Muscle layer of duodenum (tissue), 2 donors: ENCODE data around the gene CNR2.

ENCODE experiments used
- H3K27ac ChIP-seq: one replicate; pipeline ENCODE4 v1.7.0; 2013; ENCODE audit warnings: mild to moderate bottlenecking, low read length
- H3K27me3 ChIP-seq: one replicate; pipeline ENCODE4 v1.7.0; 2013; ENCODE audit warnings: low read depth, mild to moderate bottlenecking, control low read depth, low read length
- H3K36me3 ChIP-seq, 2 donors: one replicate each; pipeline ENCODE4 v1.7.0; 2013; ENCODE audit warnings: low read length in 2 of 2, control low read depth in 1 of 2, mild to moderate bottlenecking in 1 of 2; ENCODE audit not compliant: insufficient read depth in 2 of 2, control insufficient read depth in 1 of 2
- H3K4me1 ChIP-seq, 2 donors: one replicate each; pipeline ENCODE4 v1.7.0; 2013; ENCODE audit warnings: low read length in 2 of 2, mild to moderate bottlenecking in 2 of 2, control low read depth in 1 of 2, moderate library complexity in 1 of 2; ENCODE audit not compliant: insufficient read depth in 2 of 2, control insufficient read depth in 1 of 2
- H3K4me3 ChIP-seq, 2 donors: one replicate each; pipeline ENCODE4 v1.7.0; 2013; ENCODE audit warnings: low read length in 2 of 2, low read depth in 1 of 2, mild to moderate bottlenecking in 1 of 2
- H3K9me3 ChIP-seq, 2 donors: one replicate each; pipeline ENCODE4 v1.7.0; 2013; ENCODE audit warnings: low read length in 2 of 2, control low read depth in 1 of 2, mild to moderate bottlenecking in 1 of 2; ENCODE audit not compliant: control insufficient read depth in 1 of 2
- donor health status: healthy.

The CNR2 gene

GRCh38 chr1:23930861-23931490 lies 17.8 kb upstream of the CNR2 start:
- Histone ChIP-seq H3K27ac (peak overlapping the region; percentile 10), H3K9me3 (no peaks in the 10 kb centered on the region), H3K36me3 (no peaks in the 10 kb centered on the region), H3K27me3 (no peaks in the 10 kb centered on the region), H3K4me3 (no peak overlapping the region), H3K4me1 (no peaks in the 10 kb centered on the region)

- Histone ChIP-seq H3K4me1 (no peaks in the 10 kb centered on the region), H3K4me3 (no peak overlapping the region), H3K9me3 (no peaks in the 10 kb centered on the region), H3K36me3 (no peaks in the 10 kb centered on the region), H3K27me3 (no peaks in the 10 kb centered on the region), H3K27ac (no peak overlapping the region)
Observed at GRCh38 chr1:23930270-23930669, 17.1 kb upstream of the CNR2 start.

GRCh38 chr1:23928789-23929188 lies 15.6 kb upstream of the CNR2 start:
- H3K4me3 ChIP-seq, result no peak overlapping the region
- no peaks in the 10 kb centered on the region for H3K27me3 ChIP-seq
- no peaks in the 10 kb centered on the region for H3K36me3 ChIP-seq
- no peak overlapping the region for H3K27ac ChIP-seq
- H3K9me3 ChIP-seq, result no peaks in the 10 kb centered on the region
- H3K4me1 ChIP-seq, result no peaks in the 10 kb centered on the region

- no peaks in the 10 kb centered on the region for H3K36me3 ChIP-seq
- no peak overlapping the region for H3K4me3 ChIP-seq
- no peaks in the 10 kb centered on the region for H3K9me3 ChIP-seq
- no peaks in the 10 kb centered on the region for H3K4me1 ChIP-seq
- H3K27ac ChIP-seq, result no peak overlapping the region
- H3K27me3 ChIP-seq, result no peaks in the 10 kb centered on the region
Observed at GRCh38 chr1:23927097-23927496, 13.9 kb upstream of the CNR2 start.

- Histone ChIP-seq H3K36me3 (no peaks in the 10 kb centered on the region), H3K9me3 (no peaks in the 10 kb centered on the region), H3K27ac (no peak overlapping the region), H3K4me1 (peaks cover 0 to 6% of the 10 kb centered on the region in 2 donors), H3K27me3 (no peaks in the 10 kb centered on the region), H3K4me3 (no peak overlapping the region)
Observed at GRCh38 chr1:23925279-23925678, 12.1 kb upstream of the CNR2 start.

GRCh38 chr1:23924601-23925000 lies 11.4 kb upstream of the CNR2 start:
- Histone ChIP-seq H3K4me3 (no peak overlapping the region), H3K9me3 (no peaks in the 10 kb centered on the region), H3K27ac (no peak overlapping the region), H3K27me3 (no peaks in the 10 kb centered on the region), H3K36me3 (no peaks in the 10 kb centered on the region), H3K4me1 (peaks cover 0 to 12% of the 10 kb centered on the region in 2 donors)

- Histone ChIP-seq H3K4me1 (peaks cover 0 to 12% of the 10 kb centered on the region in 2 donors), H3K27me3 (no peaks in the 10 kb centered on the region), H3K4me3 (no peak overlapping the region), H3K9me3 (no peaks in the 10 kb centered on the region), H3K27ac (no peak overlapping the region), H3K36me3 (no peaks in the 10 kb centered on the region)
Observed at GRCh38 chr1:23923592-23924499, 10.7 kb upstream of the CNR2 start.

- Histone ChIP-seq H3K4me1 (peaks cover 0 to 12% of the 10 kb centered on the region in 2 donors), H3K36me3 (no peaks in the 10 kb centered on the region), H3K27me3 (no peaks in the 10 kb centered on the region), H3K9me3 (no peaks in the 10 kb centered on the region), H3K4me3 (no peak overlapping the region), H3K27ac (no peak overlapping the region)
Observed at GRCh38 chr1:23922321-23922943, 9.3 kb upstream of the CNR2 start.

GRCh38 chr1:23916209-23917131 lies 3.3 kb upstream of the CNR2 start:
- no peak overlapping the region for H3K4me3 ChIP-seq
- no peaks in the 10 kb centered on the region for H3K9me3 ChIP-seq
- no peaks in the 10 kb centered on the region for H3K27me3 ChIP-seq
- no peaks in the 10 kb centered on the region for H3K36me3 ChIP-seq
- H3K4me1 ChIP-seq, result peaks cover 2 to 12% of the 10 kb centered on the region in 2 donors
- no peak overlapping the region for H3K27ac ChIP-seq

GRCh38 chr1:23915466-23915865 lies 2.3 kb upstream of the CNR2 start:
- Histone ChIP-seq H3K4me1 (peaks cover 4 to 8% of the 10 kb centered on the region in 2 donors), H3K9me3 (no peaks in the 10 kb centered on the region), H3K36me3 (no peaks in the 10 kb centered on the region), H3K4me3 (no peak overlapping the region), H3K27me3 (no peaks in the 10 kb centered on the region), H3K27ac (no peak overlapping the region)
